Myometrial cell (primary cell): ENCODE results near the gene FRRS1. TPM values are rescaled to one million over a fixed set of nuclear protein-coding genes. Genes with fewer than 3 reads are reported as not detected.

Experiments
- total RNA-seq: library from RNA; depleted of rRNA; stranded (reverse); fragments of >200 nt; gene quantifications from 2 replicates; pipeline ENCODE4 v1.2.3, GENCODE V29; 2015

The FRRS1 gene, protein sequence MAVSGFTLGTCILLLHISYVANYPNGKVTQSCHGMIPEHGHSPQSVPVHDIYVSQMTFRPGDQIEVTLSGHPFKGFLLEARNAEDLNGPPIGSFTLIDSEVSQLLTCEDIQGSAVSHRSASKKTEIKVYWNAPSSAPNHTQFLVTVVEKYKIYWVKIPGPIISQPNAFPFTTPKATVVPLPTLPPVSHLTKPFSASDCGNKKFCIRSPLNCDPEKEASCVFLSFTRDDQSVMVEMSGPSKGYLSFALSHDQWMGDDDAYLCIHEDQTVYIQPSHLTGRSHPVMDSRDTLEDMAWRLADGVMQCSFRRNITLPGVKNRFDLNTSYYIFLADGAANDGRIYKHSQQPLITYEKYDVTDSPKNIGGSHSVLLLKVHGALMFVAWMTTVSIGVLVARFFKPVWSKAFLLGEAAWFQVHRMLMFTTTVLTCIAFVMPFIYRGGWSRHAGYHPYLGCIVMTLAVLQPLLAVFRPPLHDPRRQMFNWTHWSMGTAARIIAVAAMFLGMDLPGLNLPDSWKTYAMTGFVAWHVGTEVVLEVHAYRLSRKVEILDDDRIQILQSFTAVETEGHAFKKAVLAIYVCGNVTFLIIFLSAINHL
- 11.8 and 16.1 TPM in 2 replicates for total RNA-seq

DNA sequence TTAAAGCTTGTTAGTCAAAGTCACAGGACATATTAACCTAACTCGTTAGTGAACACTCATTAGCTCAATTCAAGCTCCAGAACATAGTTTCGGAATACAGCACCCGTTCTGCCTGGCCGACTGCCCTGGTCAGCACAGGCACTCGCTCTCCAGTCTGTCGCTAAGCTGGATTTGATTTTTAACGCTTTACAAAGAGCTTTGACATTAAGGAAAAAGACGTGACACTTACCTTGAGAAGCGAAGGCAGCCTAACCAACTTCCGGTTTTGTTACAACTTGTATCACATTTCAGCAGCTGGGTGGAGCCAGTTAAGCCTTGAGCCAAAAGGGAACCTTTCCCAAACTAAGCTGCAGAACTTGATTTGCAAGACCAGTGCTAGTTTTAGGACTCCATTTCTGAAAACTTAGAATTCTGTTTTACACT lies at the start of gene FRRS1:
TSS of gene FRRS1 (minus strand) at position 258 of the 423 bp plus-strand sequence. CDS start 17,867 bp downstream, outside the sequence.

Other genes with a start within 250 kb of the FRRS1 start
- 0.29 and 1.1 TPM in 2 replicates for gene PALMD, start 120.5 kb downstream of the FRRS1 start, total RNA-seq
- 4.9 and 7.4 TPM in 2 replicates for gene AGL, start 83.7 kb upstream of the FRRS1 start, total RNA-seq
- 15.9 and 28.0 TPM in 2 replicates for gene SLC35A3, start 203.4 kb upstream of the FRRS1 start, total RNA-seq